HG02885 (cell line): ENCODE data around the gene DLG3.

Experiments used
- ATAC-seq: cut with Tn5 transposase; IDR thresholded peaks from one replicate; pipeline ENCODE4 v1.9.1; 2021; ENCODE audit warnings: mild to moderate bottlenecking; ENCODE audit not compliant: unreplicated experiment, poor library complexity

The DLG3 gene

GRCh38 chrX:70437011-70437410 lies 7.6 kb upstream of the DLG3 start:
- ATAC-seq = no peak

- no peak for ATAC-seq
These were observed 6.5 kb upstream of the DLG3 start for GRCh38 chrX:70437921-70438665.

- ATAC-seq = no peak
These were observed 5.6 kb upstream of the DLG3 start for GRCh38 chrX:70439016-70439415.

GRCh38 chrX:70442224-70442623 lies 2.4 kb upstream of the DLG3 start:
- ATAC-seq = no peak

GRCh38 chrX:70444946-70445656 lies 466 bp downstream of the DLG3 start:
- ATAC-seq = no peak

GRCh38 chrX:70445951-70446350 lies 1.3 kb downstream of the DLG3 start:
- no peak for ATAC-seq

- ATAC-seq = no peak
These were observed 2.0 kb downstream of the DLG3 start for GRCh38 chrX:70446380-70447350.

- ATAC-seq = no peak
These were observed 4.9 kb downstream of the DLG3 start for GRCh38 chrX:70449457-70449966.

- peak; percentile 69 for ATAC-seq
These were observed 7.6 kb downstream of the DLG3 start for GRCh38 chrX:70452143-70452733.

GRCh38 chrX:70453024-70453618 lies 8.5 kb downstream of the DLG3 start:
- no peak for ATAC-seq

GRCh38 chrX:70454441-70455365 lies 10.1 kb downstream of the DLG3 start:
- ATAC-seq = peak; percentile 51

- ATAC-seq = no peak
These were observed 10.9 kb downstream of the DLG3 start for GRCh38 chrX:70455366-70456202.

GRCh38 chrX:70456256-70456655 lies 11.6 kb downstream of the DLG3 start:
- no peak for ATAC-seq

- ATAC-seq = no peak
These were observed 16.4 kb downstream of the DLG3 start for GRCh38 chrX:70461026-70461425.

- ATAC-seq = no peak
These were observed 19.4 kb downstream of the DLG3 start for GRCh38 chrX:70464051-70464450.

GRCh38 chrX:70466968-70467367 lies 22.3 kb downstream of the DLG3 start:
- ATAC-seq = no peak

GRCh38 chrX:70468709-70469108 lies 24.1 kb downstream of the DLG3 start:
- no peak for ATAC-seq

- peak; percentile 87 for ATAC-seq
These were observed 26.2 kb downstream of the DLG3 start for GRCh38 chrX:70470850-70471289.
